ENCODE data around the gene PVRIG. TPM values are rescaled to one million over a fixed set of nuclear protein-coding genes. Genes with fewer than 3 reads are reported as not detected.

Gene PVRIG
- total and polyA plus RNA-seq, 2 of the 4 experiments (the other 2 are of a cell fraction) = not detected

DNA sequence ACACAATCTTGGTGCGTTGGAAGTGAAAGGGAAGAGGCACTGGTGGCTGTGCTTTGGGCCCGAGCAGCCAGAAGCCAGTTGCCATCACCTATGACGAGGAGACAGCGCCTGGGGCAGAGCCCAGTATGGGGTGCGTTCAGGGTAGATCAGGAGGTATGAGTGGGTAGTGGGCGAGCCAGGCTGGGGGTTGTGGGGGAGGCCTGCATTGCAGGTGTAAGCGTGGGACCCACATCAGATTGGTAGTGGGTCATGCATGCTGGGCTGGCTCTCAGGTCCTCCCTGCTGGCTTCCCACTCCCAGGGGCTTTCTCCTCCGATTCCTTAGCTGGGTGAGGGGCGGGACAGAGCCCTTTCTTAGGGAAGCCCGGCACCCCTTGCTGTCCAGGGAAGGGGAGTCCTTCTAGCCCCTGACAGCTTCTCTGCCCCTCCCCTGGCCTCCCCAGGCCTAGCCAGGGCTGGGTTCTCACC, 445 bp upstream of the PVRIG start:
- no peak overlapping the region for H2BK120ac ChIP-seq (ENCODE audit: low read depth, low read length)
- intact Hi-C loops (cut with micrococcal nuclease) = no loop called here
- 86% methylated on average over 7 of the region's 10 CpGs; no CpG with 5 or more reads in 1 of the 2 experiments for WGBS, 2 experiments (ENCODE audit: extremely low coverage in 2 of 2, insufficient read length in 1 of 2)
- H3K4me3 ChIP-seq (ENCODE audit: insufficient read depth, low read depth, low read length) = no peak overlapping the region
- H3K4me2 ChIP-seq (ENCODE audit: low read depth, low read length) = no peak overlapping the region
- BruUV-seq (replicated peaks) = no TSS peak
- no peak overlapping the region for H2AFZ ChIP-seq (replicated peaks; ENCODE audit: low read length, poor library complexity)
- ATAC-seq (ENCODE audit: low read depth) = no peak
- no peak overlapping the region for H3K18ac ChIP-seq (ENCODE audit: low read depth, low read length)
- H3K4ac ChIP-seq (ENCODE audit: low read depth, low read length) = no peak overlapping the region
- no peak for DNase-seq
- no peak overlapping the region for H2BK20ac ChIP-seq (ENCODE audit: low read depth, low read length)
- no peak overlapping the region for H3K14ac ChIP-seq (replicated peaks; ENCODE audit: low read depth, low read length)
- H3K4me1 ChIP-seq (ENCODE audit: control insufficient read depth, insufficient read depth, low read length) = no peaks in the 10 kb centered on the region
- no peak overlapping the region for H4K91ac ChIP-seq (ENCODE audit: insufficient read depth, low read depth, low read length)
- in situ Hi-C loops (cut with MboI; ENCODE audit: low sequenced_read_pairs) = no loop called here
- H4K5ac ChIP-seq (ENCODE audit: low read depth, low read length) = no peak overlapping the region
- no peak overlapping the region for H3K56ac ChIP-seq (ENCODE audit: extremely low read depth, insufficient read depth, low read length)
- no peak overlapping the region for H3K23ac ChIP-seq (ENCODE audit: low read depth, low read length)
- POLR2A ChIA-PET (ENCODE audit: unreplicated experiment) = no interaction called here
- no peaks in the 10 kb centered on the region for H3K9me1 ChIP-seq (ENCODE audit: insufficient read depth, low read length)
- no peaks in the 10 kb centered on the region for H3K27me3 ChIP-seq (ENCODE audit: control insufficient read depth, insufficient read depth, low read length)
- no peaks in the 10 kb centered on the region for H3K79me1 ChIP-seq (ENCODE audit: low read depth in 1 of 2, low read length in 2 of 2)
- no peak overlapping the region for H3K27ac ChIP-seq (ENCODE audit: insufficient read depth, low read length)
- H3K9ac ChIP-seq (ENCODE audit: low read depth, low read length) = no peak overlapping the region
- no peak overlapping the region for H2AK9ac ChIP-seq (replicated peaks; ENCODE audit: low read depth, low read length, poor library complexity)
- no peaks in the 10 kb centered on the region for H4K20me1 ChIP-seq (ENCODE audit: insufficient read depth, low read length)
- dilution Hi-C loops (cut with HindIII; ENCODE audit: low sequenced_read_pairs, unreplicated experiment) = no loop called here
- H2BK15ac ChIP-seq (ENCODE audit: low read depth, low read length) = no peak overlapping the region
- no peaks in the 10 kb centered on the region for H3K9me3 ChIP-seq (ENCODE audit: control insufficient read depth, insufficient read depth, low read length)
- H2BK5ac ChIP-seq (ENCODE audit: low read depth, low read length, poor library complexity, severe bottlenecking) = no peak overlapping the region
- H2AK5ac ChIP-seq (ENCODE audit: low read depth, low read length) = no peak overlapping the region
- no peak for TF ChIP-seq CEBPB (IDR thresholded peaks at IDR 0.05; ENCODE audit: low read depth, low read length)
- TF ChIP-seq, protein P1, sequence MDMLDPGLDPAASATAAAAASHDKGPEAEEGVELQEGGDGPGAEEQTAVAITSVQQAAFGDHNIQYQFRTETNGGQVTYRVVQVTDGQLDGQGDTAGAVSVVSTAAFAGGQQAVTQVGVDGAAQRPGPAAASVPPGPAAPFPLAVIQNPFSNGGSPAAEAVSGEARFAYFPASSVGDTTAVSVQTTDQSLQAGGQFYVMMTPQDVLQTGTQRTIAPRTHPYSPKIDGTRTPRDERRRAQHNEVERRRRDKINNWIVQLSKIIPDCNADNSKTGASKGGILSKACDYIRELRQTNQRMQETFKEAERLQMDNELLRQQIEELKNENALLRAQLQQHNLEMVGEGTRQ (IDR thresholded peaks at IDR 0.05; ENCODE audit: low read depth, low read length) = no peak
- TF ChIP-seq, protein P2, sequence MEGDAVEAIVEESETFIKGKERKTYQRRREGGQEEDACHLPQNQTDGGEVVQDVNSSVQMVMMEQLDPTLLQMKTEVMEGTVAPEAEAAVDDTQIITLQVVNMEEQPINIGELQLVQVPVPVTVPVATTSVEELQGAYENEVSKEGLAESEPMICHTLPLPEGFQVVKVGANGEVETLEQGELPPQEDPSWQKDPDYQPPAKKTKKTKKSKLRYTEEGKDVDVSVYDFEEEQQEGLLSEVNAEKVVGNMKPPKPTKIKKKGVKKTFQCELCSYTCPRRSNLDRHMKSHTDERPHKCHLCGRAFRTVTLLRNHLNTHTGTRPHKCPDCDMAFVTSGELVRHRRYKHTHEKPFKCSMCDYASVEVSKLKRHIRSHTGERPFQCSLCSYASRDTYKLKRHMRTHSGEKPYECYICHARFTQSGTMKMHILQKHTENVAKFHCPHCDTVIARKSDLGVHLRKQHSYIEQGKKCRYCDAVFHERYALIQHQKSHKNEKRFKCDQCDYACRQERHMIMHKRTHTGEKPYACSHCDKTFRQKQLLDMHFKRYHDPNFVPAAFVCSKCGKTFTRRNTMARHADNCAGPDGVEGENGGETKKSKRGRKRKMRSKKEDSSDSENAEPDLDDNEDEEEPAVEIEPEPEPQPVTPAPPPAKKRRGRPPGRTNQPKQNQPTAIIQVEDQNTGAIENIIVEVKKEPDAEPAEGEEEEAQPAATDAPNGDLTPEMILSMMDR (conservative IDR thresholded peaks at IDR 0.05; ENCODE audit: low read depth, low read length) = no peak
- TF ChIP-seq RFX5 (IDR thresholded peaks at IDR 0.05; ENCODE audit: low read depth, low read length) = no peak
- no peak for TF ChIP-seq CHD1 (IDR thresholded peaks at IDR 0.05; ENCODE audit: low read depth, low read length)
- no peak for TF ChIP-seq NFE2L2 (IDR thresholded peaks at IDR 0.05; ENCODE audit: low read depth, low read length)
- TF ChIP-seq, protein P3, sequence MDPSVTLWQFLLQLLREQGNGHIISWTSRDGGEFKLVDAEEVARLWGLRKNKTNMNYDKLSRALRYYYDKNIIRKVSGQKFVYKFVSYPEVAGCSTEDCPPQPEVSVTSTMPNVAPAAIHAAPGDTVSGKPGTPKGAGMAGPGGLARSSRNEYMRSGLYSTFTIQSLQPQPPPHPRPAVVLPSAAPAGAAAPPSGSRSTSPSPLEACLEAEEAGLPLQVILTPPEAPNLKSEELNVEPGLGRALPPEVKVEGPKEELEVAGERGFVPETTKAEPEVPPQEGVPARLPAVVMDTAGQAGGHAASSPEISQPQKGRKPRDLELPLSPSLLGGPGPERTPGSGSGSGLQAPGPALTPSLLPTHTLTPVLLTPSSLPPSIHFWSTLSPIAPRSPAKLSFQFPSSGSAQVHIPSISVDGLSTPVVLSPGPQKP (IDR thresholded peaks at IDR 0.05; ENCODE audit: borderline replicate concordance, low read depth, low read length) = no peak
- H4K8ac ChIP-seq (ENCODE audit: low read depth in 2 of 2, low read length in 2 of 2) = no peak overlapping the region
- CTCF ChIA-PET = interaction anchor here (1.0 kb wide), 1 partner anchor 86 kb away, joined by 3 read pairs; no protein-coding TSS in a partner anchor
- peaks cover 16% of the 10 kb centered on the region; the same call in 1 of the 2 replicates for H3K36me3 ChIP-seq (ENCODE audit: control insufficient read depth, insufficient read depth, low read length)

Data from IMR-90 (cell line).